ENCODE measurements around the gene RMI2. TPM values are rescaled to one million over a fixed set of nuclear protein-coding genes. Genes with fewer than 3 reads are reported as not detected.

The RMI2 gene
- total RNA-seq = 2.6 and 3.8 TPM in 2 replicates

DNA sequence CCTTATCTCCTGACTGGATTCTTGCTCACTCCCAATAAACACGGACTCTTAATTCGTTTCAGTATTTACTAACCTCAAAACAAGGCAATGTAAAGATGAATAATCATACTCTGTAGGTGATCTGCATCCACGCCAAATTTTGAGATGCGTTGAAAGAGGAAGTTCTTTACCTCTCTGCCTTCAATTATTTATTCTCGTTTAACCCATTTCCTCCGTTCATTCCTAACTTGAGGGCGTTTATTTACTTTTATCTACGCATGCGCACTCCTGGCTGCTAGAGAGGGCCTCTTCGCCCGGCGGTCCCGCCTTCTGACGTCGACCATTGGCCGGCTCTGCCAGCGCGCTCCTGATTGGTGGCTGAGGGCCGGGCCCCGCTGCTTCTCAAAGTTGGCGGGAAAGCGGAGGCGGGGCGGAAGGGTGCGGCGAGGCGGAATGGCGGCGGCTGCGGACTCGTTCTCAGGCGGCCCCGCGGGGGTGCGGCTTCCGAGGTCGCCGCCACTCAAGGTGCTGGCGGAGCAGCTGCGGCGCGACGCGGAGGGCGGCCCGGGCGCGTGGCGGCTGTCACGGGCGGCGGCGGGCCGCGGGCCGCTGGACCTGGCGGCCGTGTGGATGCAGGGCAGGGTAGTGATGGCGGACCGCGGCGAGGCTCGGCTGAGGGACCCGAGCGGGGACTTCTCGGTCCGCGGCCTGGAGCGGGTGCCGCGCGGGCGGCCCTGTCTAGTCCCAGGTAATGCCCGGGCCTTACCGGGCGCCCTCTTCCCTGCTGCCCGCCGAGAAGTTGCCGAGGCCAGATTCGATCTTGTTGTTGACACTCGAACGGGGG, at the start of gene RMI2:
RMI2 (plus strand) TSS at position 420 of the 823 bp plus-strand sequence; CDS start at position 433, 13 bp downstream.
- peak; percentile 88 for DNase-seq (ENCODE audit: low read depth)

DNA sequence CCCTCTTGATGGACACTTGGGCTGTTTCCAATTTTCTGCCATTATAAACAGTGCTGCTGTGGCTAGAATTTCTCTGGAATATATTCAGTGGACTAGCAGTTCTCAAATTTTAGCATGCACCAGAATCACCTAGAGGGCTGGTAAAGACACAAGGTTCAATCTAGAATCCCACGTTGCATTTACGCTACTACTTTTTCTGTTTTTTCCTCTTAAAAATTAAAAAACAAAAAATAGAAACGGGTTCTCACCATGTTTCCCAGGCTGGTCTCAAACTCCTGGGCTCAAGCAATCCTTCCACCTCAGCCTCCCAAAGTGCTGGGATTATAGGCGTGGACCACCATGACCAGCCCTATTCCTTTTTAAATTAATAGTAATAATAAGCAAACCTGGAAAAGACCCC, 49.6 kb upstream of the RMI2 start:
- peaks cover 2% of the 10 kb centered on the region for H3K27me3 ChIP-seq (ENCODE audit: control insufficient read depth, insufficient read depth, low read length)
- FAIRE-seq = no peak
- H3K4me3 ChIP-seq (ENCODE audit: low read depth, low read length) = no peak overlapping the region
- DNase-seq (ENCODE audit: low read depth) = no peak
- H3K36me3 ChIP-seq (ENCODE audit: control insufficient read depth, insufficient read depth, low read length) = no peaks in the 10 kb centered on the region
- TF ChIP-seq, protein P1, sequence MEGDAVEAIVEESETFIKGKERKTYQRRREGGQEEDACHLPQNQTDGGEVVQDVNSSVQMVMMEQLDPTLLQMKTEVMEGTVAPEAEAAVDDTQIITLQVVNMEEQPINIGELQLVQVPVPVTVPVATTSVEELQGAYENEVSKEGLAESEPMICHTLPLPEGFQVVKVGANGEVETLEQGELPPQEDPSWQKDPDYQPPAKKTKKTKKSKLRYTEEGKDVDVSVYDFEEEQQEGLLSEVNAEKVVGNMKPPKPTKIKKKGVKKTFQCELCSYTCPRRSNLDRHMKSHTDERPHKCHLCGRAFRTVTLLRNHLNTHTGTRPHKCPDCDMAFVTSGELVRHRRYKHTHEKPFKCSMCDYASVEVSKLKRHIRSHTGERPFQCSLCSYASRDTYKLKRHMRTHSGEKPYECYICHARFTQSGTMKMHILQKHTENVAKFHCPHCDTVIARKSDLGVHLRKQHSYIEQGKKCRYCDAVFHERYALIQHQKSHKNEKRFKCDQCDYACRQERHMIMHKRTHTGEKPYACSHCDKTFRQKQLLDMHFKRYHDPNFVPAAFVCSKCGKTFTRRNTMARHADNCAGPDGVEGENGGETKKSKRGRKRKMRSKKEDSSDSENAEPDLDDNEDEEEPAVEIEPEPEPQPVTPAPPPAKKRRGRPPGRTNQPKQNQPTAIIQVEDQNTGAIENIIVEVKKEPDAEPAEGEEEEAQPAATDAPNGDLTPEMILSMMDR (IDR thresholded peaks at IDR 0.05; ENCODE audit: insufficient read depth, low read length, severe bottlenecking) = no peak

More for the DNA sequence above, at the start of gene RMI2:
- Histone ChIP-seq H3K4me3 (ENCODE audit: low read depth, low read length) (peak within 1 kb of the TSS; percentile 50), H3K27me3 (ENCODE audit: control insufficient read depth, insufficient read depth, low read length) (no peaks in the 10 kb centered on the region), H3K36me3 (ENCODE audit: control insufficient read depth, insufficient read depth, low read length) (no peaks in the 10 kb centered on the region)
- TF ChIP-seq, protein P1 (IDR thresholded peaks at IDR 0.05; ENCODE audit: insufficient read depth, low read length, severe bottlenecking) = no peak
- FAIRE-seq = no peak

DNA sequence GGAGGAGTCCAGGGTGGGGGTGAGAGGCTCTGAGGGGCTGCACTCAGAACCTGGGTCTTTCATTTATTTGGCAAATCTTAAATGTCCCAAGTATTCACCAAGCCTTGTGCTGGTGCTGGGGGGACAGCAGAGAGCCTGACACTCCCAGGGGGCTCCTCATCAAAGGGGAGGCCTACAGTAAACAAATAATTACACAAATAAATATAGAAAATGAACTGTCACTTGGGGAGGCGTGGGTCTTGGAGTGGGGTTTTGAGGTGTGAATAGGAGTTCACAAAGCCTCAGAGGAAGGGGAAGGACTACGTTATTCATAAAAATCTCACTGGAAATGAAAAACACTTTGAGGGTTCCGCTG, 48.9 kb upstream of the RMI2 start:
- DNase-seq (ENCODE audit: low read depth) (no peak), FAIRE-seq (no peak)
- H3K36me3 ChIP-seq (ENCODE audit: control insufficient read depth, insufficient read depth, low read length) = no peaks in the 10 kb centered on the region
- TF ChIP-seq, protein P1 (IDR thresholded peaks at IDR 0.05; ENCODE audit: insufficient read depth, low read length, severe bottlenecking) = no peak
- H3K27me3 ChIP-seq (ENCODE audit: control insufficient read depth, insufficient read depth, low read length) = no peaks in the 10 kb centered on the region
- H3K4me3 ChIP-seq (ENCODE audit: low read depth, low read length) = no peak overlapping the region

DNA sequence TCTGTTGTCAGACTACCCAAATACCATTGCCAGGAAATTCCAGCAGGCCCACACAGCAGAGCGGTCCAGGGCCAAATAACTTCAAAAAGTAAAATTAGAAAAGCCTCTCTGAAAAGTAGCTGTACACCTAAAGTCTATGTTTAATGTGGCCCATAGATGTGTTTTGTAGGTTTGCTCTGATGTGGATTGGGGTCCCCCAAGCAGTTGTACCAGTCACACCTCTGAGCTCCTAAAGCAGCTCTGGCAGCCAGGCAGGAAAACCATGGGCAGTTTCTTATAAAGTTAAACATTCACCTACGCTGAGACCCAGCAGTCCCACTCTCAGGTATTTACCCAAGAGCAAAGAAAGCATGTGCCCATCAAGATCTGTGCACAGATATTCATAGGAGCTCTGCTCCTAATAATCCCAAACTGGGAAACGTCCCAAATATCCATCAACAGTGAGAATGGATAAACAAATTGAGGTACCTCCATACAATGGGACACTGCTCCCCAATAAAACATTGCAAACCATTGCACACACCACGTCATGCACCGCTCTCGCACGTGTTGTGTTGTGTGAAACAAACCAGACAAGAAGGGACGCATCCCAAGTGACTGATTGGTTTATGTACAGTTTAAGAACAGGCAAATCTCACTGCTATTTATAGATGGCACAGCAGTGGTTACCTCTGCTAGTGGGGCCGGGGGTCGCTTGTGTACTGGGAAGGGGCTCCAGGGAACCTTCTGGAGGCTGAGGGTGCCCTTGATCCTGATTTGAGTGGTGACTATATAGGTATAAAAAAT, 48.4 kb upstream of the RMI2 start:
- no peak for FAIRE-seq
- TF ChIP-seq, protein P1 (IDR thresholded peaks at IDR 0.05; ENCODE audit: insufficient read depth, low read length, severe bottlenecking) = no peak
- Histone ChIP-seq H3K27me3 (ENCODE audit: control insufficient read depth, insufficient read depth, low read length) (no peaks in the 10 kb centered on the region), H3K36me3 (ENCODE audit: control insufficient read depth, insufficient read depth, low read length) (no peaks in the 10 kb centered on the region), H3K4me3 (ENCODE audit: low read depth, low read length) (no peak overlapping the region)
- peak; percentile 53 for DNase-seq (ENCODE audit: low read depth)

DNA sequence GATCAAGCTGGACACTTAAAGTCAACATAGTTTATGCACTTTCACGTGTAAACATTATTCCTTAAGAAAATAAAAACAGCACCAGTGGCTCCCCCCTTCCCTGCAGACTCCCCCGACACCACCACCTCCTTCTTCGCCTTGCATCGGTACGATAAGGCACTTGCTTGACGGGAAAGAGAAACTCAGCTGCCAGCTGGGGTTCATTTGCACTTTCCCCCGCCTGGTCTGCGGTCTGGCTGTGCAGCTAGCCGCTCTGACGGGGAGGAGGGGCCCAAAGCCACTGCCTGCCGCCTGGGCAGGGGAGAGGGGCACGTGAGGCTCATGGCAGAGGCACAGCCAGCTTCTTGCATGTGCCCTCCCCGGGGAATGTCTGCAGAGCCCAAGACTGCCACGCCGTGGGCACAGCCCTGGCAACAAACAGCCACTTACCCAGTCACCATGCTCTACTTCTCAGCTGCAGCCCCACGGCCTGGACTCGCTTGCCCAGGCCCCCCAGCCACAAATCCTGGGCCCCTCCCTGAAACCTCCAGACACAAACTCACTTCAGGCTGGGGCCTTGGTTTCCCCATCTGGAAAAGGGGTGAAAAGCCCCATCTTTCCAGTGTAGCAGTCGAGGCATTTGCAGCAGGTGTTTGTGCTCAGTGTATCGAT, 47.6 kb upstream of the RMI2 start:
- peak; percentile 9 for DNase-seq (ENCODE audit: low read depth)
- Histone ChIP-seq H3K36me3 (ENCODE audit: control insufficient read depth, insufficient read depth, low read length) (no peaks in the 10 kb centered on the region), H3K27me3 (ENCODE audit: control insufficient read depth, insufficient read depth, low read length) (no peaks in the 10 kb centered on the region), H3K4me3 (ENCODE audit: low read depth, low read length) (peak overlapping the region; percentile 4)
- TF ChIP-seq, protein P1 (IDR thresholded peaks at IDR 0.05; ENCODE audit: insufficient read depth, low read length, severe bottlenecking) = peak; percentile 21
- FAIRE-seq = no peak
